ENCODE measurements around the gene AHNAK. TPM values are rescaled to one million over a fixed set of nuclear protein-coding genes. Genes with fewer than 3 reads are reported as not detected.

AHNAK gene
- total and polyA plus RNA-seq, 2 of the 8 experiments (the other 6 are each of a cell fraction or from before 2014, with no cell fraction given), result 2.0 to 5.8 TPM

GRCh38 chr11:62431171-62431901 lies 115.3 kb downstream of the AHNAK start (continued):
- TF ChIP-seq RBBP5 (IDR thresholded peaks at IDR 0.05; ENCODE audit: borderline replicate concordance, low read depth, low read length) (no peak), BACH1 (IDR thresholded peaks at IDR 0.05; ENCODE audit: low read length) (no peak)
